HepG2 (cell line): ENCODE results near the gene RARRES1.

ENCODE experiments used
- PCBP1 ChIP-seq: fragments of 200-400 bp; formaldehyde crosslinking; IDR thresholded peaks from 2 replicates; pipeline ENCODE4 v1.6.1; 2017; ENCODE audit warnings: mild to moderate bottlenecking, low read depth, low read length, borderline replicate concordance
- POLR2A ChIP-seq, 2 experiments: IDR thresholded peaks; 2 replicates each; pipeline ENCODE4 v1.6.1; 2011; ENCODE audit warnings: low read depth in 2 of 2, low read length in 2 of 2, mild to moderate bottlenecking in 1 of 2, moderate library complexity in 1 of 2; ENCODE audit not compliant: insufficient read depth in 1 of 2
- SIN3A ChIP-seq: IDR thresholded peaks from 2 replicates; pipeline ENCODE4 v1.6.1; 2011; ENCODE audit warnings: low read depth, mild to moderate bottlenecking, control low read depth, low read length, borderline replicate concordance
- ZNF670 ChIP-seq: sonication (generic); formaldehyde crosslinking; IDR thresholded peaks from 2 replicates; pipeline ENCODE4 v1.8.0; 2022; ENCODE audit warnings: mild to moderate bottlenecking, missing genetic modification reagents, borderline replicate concordance
- TF ChIP-seq, protein P1 (sequence below): IDR thresholded peaks from 2 replicates; pipeline ENCODE4 v1.6.1; 2012; ENCODE audit warnings: inconsistent platforms
- TF ChIP-seq, protein P2 (sequence below), 2 experiments: sonication (generic) in 1 of 2; formaldehyde crosslinking in 1 of 2; IDR thresholded peaks; 2 replicates each; pipeline versions ENCODE4 v1.5.1 to v1.6.1; 2011 to 2020; ENCODE audit warnings: borderline replicate concordance in 1 of 2, low read depth in 1 of 2, low read length in 1 of 2, mild to moderate bottlenecking in 1 of 2, missing genetic modification reagents in 1 of 2, moderate library complexity in 1 of 2
- TF ChIP-seq, protein P3 (sequence below): sonication (generic); formaldehyde crosslinking; IDR thresholded peaks from 2 replicates; pipeline ENCODE4 v1.5.0; 2020; ENCODE audit warnings: mild to moderate bottlenecking, missing genetic modification reagents, moderate library complexity

DNA sequence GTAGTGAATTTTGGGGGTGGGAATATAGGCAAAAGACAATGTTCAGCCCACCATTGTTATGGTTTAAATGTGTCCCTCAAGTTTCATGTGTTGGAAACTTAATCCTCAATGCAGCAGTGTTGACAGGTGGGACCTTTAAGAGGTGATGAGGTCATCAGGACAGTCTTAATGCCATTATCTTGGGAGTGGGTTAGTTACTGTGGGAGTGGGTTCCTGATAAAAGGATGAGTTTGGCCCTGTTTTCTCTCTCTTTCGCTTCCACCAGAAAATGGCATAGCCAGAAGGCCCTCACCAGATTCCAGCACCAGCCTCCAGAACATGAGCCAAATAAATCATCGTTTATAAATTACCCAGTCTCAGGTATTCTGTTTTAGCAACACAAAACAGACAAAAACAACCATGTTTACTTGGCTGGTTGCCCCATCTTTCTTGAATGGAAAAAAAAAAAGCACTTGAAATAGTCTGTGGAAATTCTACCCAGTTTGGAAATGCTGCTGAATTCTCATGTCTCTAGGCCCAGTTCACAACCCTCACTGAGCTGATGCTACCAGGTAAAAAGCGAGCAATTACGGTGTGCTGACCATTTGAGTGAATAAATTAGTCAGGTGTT lies 38.6 kb upstream of the RARRES1 start:
- TF ChIP-seq, protein P1, sequence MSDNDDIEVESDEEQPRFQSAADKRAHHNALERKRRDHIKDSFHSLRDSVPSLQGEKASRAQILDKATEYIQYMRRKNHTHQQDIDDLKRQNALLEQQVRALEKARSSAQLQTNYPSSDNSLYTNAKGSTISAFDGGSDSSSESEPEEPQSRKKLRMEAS, result no peak
- TF ChIP-seq, protein P2, sequence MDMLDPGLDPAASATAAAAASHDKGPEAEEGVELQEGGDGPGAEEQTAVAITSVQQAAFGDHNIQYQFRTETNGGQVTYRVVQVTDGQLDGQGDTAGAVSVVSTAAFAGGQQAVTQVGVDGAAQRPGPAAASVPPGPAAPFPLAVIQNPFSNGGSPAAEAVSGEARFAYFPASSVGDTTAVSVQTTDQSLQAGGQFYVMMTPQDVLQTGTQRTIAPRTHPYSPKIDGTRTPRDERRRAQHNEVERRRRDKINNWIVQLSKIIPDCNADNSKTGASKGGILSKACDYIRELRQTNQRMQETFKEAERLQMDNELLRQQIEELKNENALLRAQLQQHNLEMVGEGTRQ (IDR thresholded peaks at IDR 0.05; ENCODE audit: low read depth, low read length), result no peak
- TF ChIP-seq, protein P2 (CRISPR knock-in tag; IDR thresholded peaks at IDR 0.05; ENCODE audit: borderline replicate concordance), result no peak
- TF ChIP-seq, protein P3, sequence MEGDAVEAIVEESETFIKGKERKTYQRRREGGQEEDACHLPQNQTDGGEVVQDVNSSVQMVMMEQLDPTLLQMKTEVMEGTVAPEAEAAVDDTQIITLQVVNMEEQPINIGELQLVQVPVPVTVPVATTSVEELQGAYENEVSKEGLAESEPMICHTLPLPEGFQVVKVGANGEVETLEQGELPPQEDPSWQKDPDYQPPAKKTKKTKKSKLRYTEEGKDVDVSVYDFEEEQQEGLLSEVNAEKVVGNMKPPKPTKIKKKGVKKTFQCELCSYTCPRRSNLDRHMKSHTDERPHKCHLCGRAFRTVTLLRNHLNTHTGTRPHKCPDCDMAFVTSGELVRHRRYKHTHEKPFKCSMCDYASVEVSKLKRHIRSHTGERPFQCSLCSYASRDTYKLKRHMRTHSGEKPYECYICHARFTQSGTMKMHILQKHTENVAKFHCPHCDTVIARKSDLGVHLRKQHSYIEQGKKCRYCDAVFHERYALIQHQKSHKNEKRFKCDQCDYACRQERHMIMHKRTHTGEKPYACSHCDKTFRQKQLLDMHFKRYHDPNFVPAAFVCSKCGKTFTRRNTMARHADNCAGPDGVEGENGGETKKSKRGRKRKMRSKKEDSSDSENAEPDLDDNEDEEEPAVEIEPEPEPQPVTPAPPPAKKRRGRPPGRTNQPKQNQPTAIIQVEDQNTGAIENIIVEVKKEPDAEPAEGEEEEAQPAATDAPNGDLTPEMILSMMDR, result no peak
- TF ChIP-seq ZNF670 (CRISPR knock-in tag) (no peak), SIN3A (no peak), PCBP1 (no peak), POLR2A (IDR thresholded peaks at IDR 0.05; ENCODE audit: insufficient read depth in 1 of 2, low read depth in 2 of 2, low read length in 2 of 2) (no peak)
